Right atrium auricular region (tissue), 2 donors: ENCODE results near the gene CDK5R1. TPM values are rescaled to one million over a fixed set of nuclear protein-coding genes. Genes with fewer than 3 reads are reported as not detected.
A peak's percentile ranks its signal among the peaks of the same experiment; 100 is the strongest.

Experiments used
- DNase-seq: peaks from one replicate; pipeline ENCODE4 v3.0.0-alpha.2; 2019; ENCODE audit warnings: low spot score
- H3K27ac ChIP-seq, 2 donors: fragments of 200-600 bp; sonication (generic); 1 replicate in 1 of 2; 2 replicates in 1 of 2; pipeline ENCODE4 v1.5.1; 2016 to 2019
- H3K27me3 ChIP-seq, 2 donors: fragments of 200-600 bp; sonication (generic); one replicate each; pipeline versions ENCODE4 v1.5.1 to v1.6.0; 2017 to 2019
- H3K36me3 ChIP-seq: fragments of 200-600 bp; sonication (generic); one replicate; pipeline ENCODE4 v1.5.1; 2016
- H3K4me1 ChIP-seq, 2 donors: fragments of 200-600 bp; sonication (generic); one replicate each; pipeline versions ENCODE4 v1.5.1 to v1.6.0; 2017 to 2019
- H3K4me3 ChIP-seq, 2 donors: fragments of 200-600 bp; sonication (generic); 1 replicate in 1 of 2; 2 replicates in 1 of 2; pipeline ENCODE4 v1.5.1; 2017 to 2019; ENCODE audit warnings: mild to moderate bottlenecking in 1 of 2, moderate library complexity in 1 of 2
- H3K9me3 ChIP-seq, 2 donors: fragments of 200-600 bp; sonication (generic); one replicate each; pipeline ENCODE4 v1.5.1; 2019
- CTCF ChIP-seq, 2 donors: fragments of 200-600 bp; sonication (generic); IDR thresholded peaks; one replicate each; pipeline ENCODE4 v1.5.1; 2019; ENCODE audit warnings: antibody characterized with exemption in 2 of 2
- total RNA-seq, 2 donors: library from RNA; depleted of rRNA; stranded (reverse); fragments of >200 nt; gene quantifications; one replicate each; pipeline ENCODE4 v1.1.0, GENCODE V29; 2016

The CDK5R1 gene
- total RNA-seq, 2 donors from 2014 or later = 0.75 to 1.0 TPM

- no peak for TF ChIP-seq CTCF (IDR thresholded peaks at IDR 0.05)
- Histone ChIP-seq H3K27ac (no peak overlapping the region), H3K4me1 (peaks cover 0 to 13% of the 10 kb centered on the region in 2 donors), H3K27me3 (no peaks in the 10 kb centered on the region), H3K9me3 (no peaks in the 10 kb centered on the region), H3K36me3 (no peaks in the 10 kb centered on the region), H3K4me3 (no peak overlapping the region)
- DNase-seq = no peak
Observed at GRCh38 chr17:32508926-32509325, 22.1 kb downstream of the CDK5R1 start.

GRCh38 chr17:32510466-32510865 is 23.7 kb downstream of the CDK5R1 start:
- Histone ChIP-seq H3K27me3 (no peaks in the 10 kb centered on the region), H3K36me3 (no peaks in the 10 kb centered on the region), H3K27ac (no peak overlapping the region), H3K4me3 (no peak overlapping the region), H3K4me1 (no peaks in the 10 kb centered on the region), H3K9me3 (no peaks in the 10 kb centered on the region)
- TF ChIP-seq CTCF (IDR thresholded peaks at IDR 0.05) = no peak
- no peak for DNase-seq

- no peaks in the 10 kb centered on the region for H3K9me3 ChIP-seq
- peaks cover 0 to 13% of the 10 kb centered on the region in 2 donors for H3K4me1 ChIP-seq
- TF ChIP-seq CTCF (IDR thresholded peaks at IDR 0.05) = no peak
- H3K27me3 ChIP-seq = no peaks in the 10 kb centered on the region
- no peak for DNase-seq
- no peak overlapping the region for H3K27ac ChIP-seq
- H3K4me3 ChIP-seq = no peak overlapping the region
- no peaks in the 10 kb centered on the region for H3K36me3 ChIP-seq
Observed at GRCh38 chr17:32512328-32512727, 25.5 kb downstream of the CDK5R1 start.

GRCh38 chr17:32513579-32513978 is 26.8 kb downstream of the CDK5R1 start:
- no peak for TF ChIP-seq CTCF (IDR thresholded peaks at IDR 0.05)
- Histone ChIP-seq H3K36me3 (no peaks in the 10 kb centered on the region), H3K9me3 (no peaks in the 10 kb centered on the region)

GRCh38 chr17:32514606-32515005 is 27.8 kb downstream of the CDK5R1 start:
- TF ChIP-seq CTCF (IDR thresholded peaks at IDR 0.05) = no peak
- no peak overlapping the region for H3K4me3 ChIP-seq
- H3K27ac ChIP-seq = no peak overlapping the region
- no peak for DNase-seq
- no peaks in the 10 kb centered on the region for H3K9me3 ChIP-seq
- H3K4me1 ChIP-seq = peaks cover 0 to 25% of the 10 kb centered on the region in 2 donors
- H3K27me3 ChIP-seq = no peaks in the 10 kb centered on the region
- no peaks in the 10 kb centered on the region for H3K36me3 ChIP-seq

More at GRCh38 chr17:32513579-32513978, 26.8 kb downstream of the CDK5R1 start:
- no peak overlapping the region for H3K4me3 ChIP-seq
- DNase-seq = no peak
- H3K4me1 ChIP-seq = peaks cover 0 to 16% of the 10 kb centered on the region in 2 donors
- no peak overlapping the region for H3K27ac ChIP-seq
- H3K27me3 ChIP-seq = no peaks in the 10 kb centered on the region

GRCh38 chr17:32515677-32516383 is 29.0 kb downstream of the CDK5R1 start:
- peaks cover 0 to 36% of the 10 kb centered on the region in 2 donors for H3K4me1 ChIP-seq
- H3K27ac ChIP-seq = peak overlapping the region in 1 of 2 donors; percentile 22
- DNase-seq = no peak
- H3K36me3 ChIP-seq = no peaks in the 10 kb centered on the region
- H3K4me3 ChIP-seq = no peak overlapping the region
- TF ChIP-seq CTCF (IDR thresholded peaks at IDR 0.05) = no peak
- H3K27me3 ChIP-seq = no peaks in the 10 kb centered on the region
- no peaks in the 10 kb centered on the region for H3K9me3 ChIP-seq
